Psoas muscle (tissue), 8 donors: ENCODE measurements around the gene LRP1B. TPM values are rescaled to one million over a fixed set of nuclear protein-coding genes. Genes with fewer than 3 reads are reported as not detected.
A peak's percentile ranks its signal among the peaks of the same experiment; 100 is the strongest.

Experiments
- ATAC-seq, 4 donors: fragments of 200-7000 bp; cut with Tn5 transposase; one replicate each; pipeline ENCODE4 v1.9.1; 2020; ENCODE audit warnings: moderate library complexity in 3 of 4, mild to moderate bottlenecking in 2 of 4
- DNase-seq, 2 donors: peaks; one replicate each; pipeline ENCODE4 v3.0.0-alpha.2; 2020
- H3K27ac ChIP-seq: fragments of 200-600 bp; one replicate; pipeline ENCODE4 v1.8.0; 2022
- H3K27me3 ChIP-seq, 3 donors: fragments of 200-600 bp in 1 of 3; one replicate each; pipeline versions ENCODE4 v1.6.1 to v1.8.0; 2013 to 2022; ENCODE audit warnings: low read length in 2 of 3, mild to moderate bottlenecking in 2 of 3, moderate library complexity in 1 of 3; ENCODE audit not compliant: insufficient read depth in 3 of 3
- H3K36me3 ChIP-seq, 2 donors: fragments of 200-600 bp in 1 of 2; one replicate each; pipeline versions ENCODE4 v1.6.1 to v1.8.0; 2013 to 2022; ENCODE audit warnings: low read depth in 1 of 2, mild to moderate bottlenecking in 1 of 2, moderate library complexity in 1 of 2; ENCODE audit not compliant: insufficient read depth in 1 of 2
- H3K4me1 ChIP-seq: fragments of 200-600 bp; one replicate; pipeline ENCODE4 v1.8.0; 2022
- H3K4me3 ChIP-seq: fragments of 200-600 bp; one replicate; pipeline ENCODE4 v1.8.0; 2022; ENCODE audit warnings: mild to moderate bottlenecking
- H3K9me3 ChIP-seq: fragments of 200-600 bp; one replicate; pipeline ENCODE4 v1.8.0; 2022
- CTCF ChIP-seq: fragments of 200-600 bp; IDR thresholded peaks from one replicate; pipeline ENCODE4 v1.8.0; 2022; ENCODE audit warnings: antibody characterized with exemption
- WGBS, 3 donors: extraction: QIAGEN DNeasy Blood & Tissue Kit; methylation state at CpG; one replicate each; pipeline versions ENCODE4 v1.1.6 to v1.1.7; 2013; 5-methylcytosine and 5-hydroxymethylcytosine counted together
- intact Hi-C, 2 donors: fragments of 100-400 bp; cut with DNase I; formaldehyde crosslinking; loops; one replicate each; pipeline versions ENCODE4 v1.11.0 to v1.14.2; 2022
- long read RNA-seq, 2 donors: library from polyadenylated mRNA; unstranded; transcript quantifications; one replicate each; pipeline ENCODE4 v2.0.0, GENCODE V29; 2021
- polyA plus RNA-seq, 3 donors: library from polyadenylated mRNA; stranded (reverse); fragments of 200-250 nt; gene quantifications; one replicate each; pipeline ENCODE4 v1.2.3, GENCODE V29; 2013
- total RNA-seq, 4 donors: library from RNA; stranded (reverse); fragmentation: NEBNext Ultra II Directional in 2 of 4; extraction: Animal tissue kit (Norgen Biotek cat#: 25700) in 2 of 4; gene quantifications; one replicate each; pipeline versions ENCODE4 v1.2.1 to v1.2.4, GENCODE V29; 2021 to 2023
- donor health status: healthy with polysubstance abuse.
- donor health status: DM: no; HTN: no; CAD: no; lungs with moderate emphysema.
- donor health status: Bipolar disorder and iron deficiency.
- donor health status: healthy.
- donor health status: DM: yes; HTN: yes; CAD: no.
- donor health status: DM: no; HTN: no; CAD: no.
- donor health status: DM: no; HTN: no; CAD: no.
- donor health status: DM: yes; HTN: yes; CAD: no.

LRP1B gene
- 1 to 10 TPM in 2 of 4 donors, under 1 TPM in 2; 0.78 to 3.3 (median 1.2) TPM for total RNA-seq
- 1 to 10 TPM in 1 of 3 donors, under 1 TPM in 2; 0.33 to 1.3 (median 0.57) TPM for polyA plus RNA-seq
- long read RNA-seq, donor 1, partial matches to known transcripts, result 0 of 2 reads
- long read RNA-seq, donor 1, other reads (novel, unspliced or antisense), result 2 of 2 reads
- long read RNA-seq, donor 2, result 0 reads

- peaks cover 5% of the 10 kb centered on the region for H3K4me1 ChIP-seq
- ATAC-seq (peak in 1 of 4 donors; percentile 54), DNase-seq (peak in 1 of 2 donors; percentile 46)
- no peaks in the 10 kb centered on the region for H3K9me3 ChIP-seq
- H3K27ac ChIP-seq, result no peak within 1 kb of the TSS
- intact Hi-C loops, result no loop called here
- no peak for TF ChIP-seq CTCF
- H3K36me3 ChIP-seq, result no peaks in the 10 kb centered on the region
- peaks cover 0 to 22% (median 9%) of the 10 kb centered on the region in 3 donors for H3K27me3 ChIP-seq
- H3K4me3 ChIP-seq, result peak within 1 kb of the TSS; percentile 60
- 0 to 1% (median 1%) methylated on average over 21 of the region's 21 CpGs for WGBS, 3 donors
Observed at GRCh38 chr2:142131010-142131669, at the start of gene LRP1B. Gene LRP1B, minus strand, starts transcription at chr2:142131016. Its CDS starts 287 bp downstream, at chr2:142130729.

GRCh38 chr2:142179686-142180085, 48.9 kb upstream of the LRP1B start:
- H3K27ac ChIP-seq, result no peak overlapping the region
- H3K27me3 ChIP-seq, result no peaks in the 10 kb centered on the region
- H3K4me1 ChIP-seq, result no peaks in the 10 kb centered on the region
- ATAC-seq (no peak), DNase-seq (no peak)
- no peaks in the 10 kb centered on the region for H3K36me3 ChIP-seq
- 68 to 75% (median 70%) methylated on average over 1 of the region's 1 CpG for WGBS, 3 donors
- intact Hi-C loops, result no loop called here
- no peak for TF ChIP-seq CTCF
- no peaks in the 10 kb centered on the region for H3K9me3 ChIP-seq
- H3K4me3 ChIP-seq, result no peak overlapping the region

GRCh38 chr2:142178604-142179003, 47.8 kb upstream of the LRP1B start:
- H3K4me1 ChIP-seq, result no peaks in the 10 kb centered on the region
- no peaks in the 10 kb centered on the region for H3K36me3 ChIP-seq
- intact Hi-C loops, result no loop called here
- DNase-seq (no peak), ATAC-seq (no peak)
- no peak overlapping the region for H3K4me3 ChIP-seq
- no peaks in the 10 kb centered on the region for H3K9me3 ChIP-seq
- H3K27me3 ChIP-seq, result no peaks in the 10 kb centered on the region
- no peak for TF ChIP-seq CTCF
- 90 to 95% (median 94%) methylated on average over 1 of the region's 1 CpG for WGBS, 3 donors
- no peak overlapping the region for H3K27ac ChIP-seq

- H3K4me3 ChIP-seq, result no peak overlapping the region
- ATAC-seq (no peak), DNase-seq (no peak)
- no peak for TF ChIP-seq CTCF
- WGBS, 3 donors, result 33 to 55% (median 43%) methylated on average over 1 of the region's 1 CpG
- no peaks in the 10 kb centered on the region for H3K36me3 ChIP-seq
- intact Hi-C loops, result no loop called here
- H3K27ac ChIP-seq, result no peak overlapping the region
- no peaks in the 10 kb centered on the region for H3K27me3 ChIP-seq
- no peaks in the 10 kb centered on the region for H3K4me1 ChIP-seq
- no peaks in the 10 kb centered on the region for H3K9me3 ChIP-seq
Observed at GRCh38 chr2:142176941-142177340, 46.1 kb upstream of the LRP1B start.
